SK-N-SH (cell line): ENCODE measurements around the gene TDRD5.

Source experiments
- ELF1 ChIP-seq: IDR thresholded peaks from 2 replicates; pipeline ENCODE4 v1.4.0; 2012
- NRF1 ChIP-seq: IDR thresholded peaks from 2 replicates; pipeline ENCODE4 v1.6.1; 2012; ENCODE audit warnings: low read depth, mild to moderate bottlenecking, low read length
- TAF1 ChIP-seq: IDR thresholded peaks from 2 replicates; pipeline ENCODE4 v1.6.1; 2012; ENCODE audit warnings: low read depth, mild to moderate bottlenecking, low read length, moderate library complexity, borderline replicate concordance

- no peak for TF ChIP-seq ELF1
- TF ChIP-seq TAF1: no peak
- TF ChIP-seq NRF1: no peak
Measured at GRCh38 chr1:179728271-179728670, 136.6 kb downstream of the TDRD5 start.
